ENCODE results near the gene TCP11.

- TF ChIP-seq, protein P1, sequence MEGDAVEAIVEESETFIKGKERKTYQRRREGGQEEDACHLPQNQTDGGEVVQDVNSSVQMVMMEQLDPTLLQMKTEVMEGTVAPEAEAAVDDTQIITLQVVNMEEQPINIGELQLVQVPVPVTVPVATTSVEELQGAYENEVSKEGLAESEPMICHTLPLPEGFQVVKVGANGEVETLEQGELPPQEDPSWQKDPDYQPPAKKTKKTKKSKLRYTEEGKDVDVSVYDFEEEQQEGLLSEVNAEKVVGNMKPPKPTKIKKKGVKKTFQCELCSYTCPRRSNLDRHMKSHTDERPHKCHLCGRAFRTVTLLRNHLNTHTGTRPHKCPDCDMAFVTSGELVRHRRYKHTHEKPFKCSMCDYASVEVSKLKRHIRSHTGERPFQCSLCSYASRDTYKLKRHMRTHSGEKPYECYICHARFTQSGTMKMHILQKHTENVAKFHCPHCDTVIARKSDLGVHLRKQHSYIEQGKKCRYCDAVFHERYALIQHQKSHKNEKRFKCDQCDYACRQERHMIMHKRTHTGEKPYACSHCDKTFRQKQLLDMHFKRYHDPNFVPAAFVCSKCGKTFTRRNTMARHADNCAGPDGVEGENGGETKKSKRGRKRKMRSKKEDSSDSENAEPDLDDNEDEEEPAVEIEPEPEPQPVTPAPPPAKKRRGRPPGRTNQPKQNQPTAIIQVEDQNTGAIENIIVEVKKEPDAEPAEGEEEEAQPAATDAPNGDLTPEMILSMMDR (IDR thresholded peaks at IDR 0.05) = no peak
- no peak for TF ChIP-seq POLR2AphosphoS5 (IDR thresholded peaks at IDR 0.05; ENCODE audit: low read depth, low read length)
- TF ChIP-seq, protein P2, sequence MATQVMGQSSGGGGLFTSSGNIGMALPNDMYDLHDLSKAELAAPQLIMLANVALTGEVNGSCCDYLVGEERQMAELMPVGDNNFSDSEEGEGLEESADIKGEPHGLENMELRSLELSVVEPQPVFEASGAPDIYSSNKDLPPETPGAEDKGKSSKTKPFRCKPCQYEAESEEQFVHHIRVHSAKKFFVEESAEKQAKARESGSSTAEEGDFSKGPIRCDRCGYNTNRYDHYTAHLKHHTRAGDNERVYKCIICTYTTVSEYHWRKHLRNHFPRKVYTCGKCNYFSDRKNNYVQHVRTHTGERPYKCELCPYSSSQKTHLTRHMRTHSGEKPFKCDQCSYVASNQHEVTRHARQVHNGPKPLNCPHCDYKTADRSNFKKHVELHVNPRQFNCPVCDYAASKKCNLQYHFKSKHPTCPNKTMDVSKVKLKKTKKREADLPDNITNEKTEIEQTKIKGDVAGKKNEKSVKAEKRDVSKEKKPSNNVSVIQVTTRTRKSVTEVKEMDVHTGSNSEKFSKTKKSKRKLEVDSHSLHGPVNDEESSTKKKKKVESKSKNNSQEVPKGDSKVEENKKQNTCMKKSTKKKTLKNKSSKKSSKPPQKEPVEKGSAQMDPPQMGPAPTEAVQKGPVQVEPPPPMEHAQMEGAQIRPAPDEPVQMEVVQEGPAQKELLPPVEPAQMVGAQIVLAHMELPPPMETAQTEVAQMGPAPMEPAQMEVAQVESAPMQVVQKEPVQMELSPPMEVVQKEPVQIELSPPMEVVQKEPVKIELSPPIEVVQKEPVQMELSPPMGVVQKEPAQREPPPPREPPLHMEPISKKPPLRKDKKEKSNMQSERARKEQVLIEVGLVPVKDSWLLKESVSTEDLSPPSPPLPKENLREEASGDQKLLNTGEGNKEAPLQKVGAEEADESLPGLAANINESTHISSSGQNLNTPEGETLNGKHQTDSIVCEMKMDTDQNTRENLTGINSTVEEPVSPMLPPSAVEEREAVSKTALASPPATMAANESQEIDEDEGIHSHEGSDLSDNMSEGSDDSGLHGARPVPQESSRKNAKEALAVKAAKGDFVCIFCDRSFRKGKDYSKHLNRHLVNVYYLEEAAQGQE (IDR thresholded peaks at IDR 0.05; ENCODE audit: insufficient read depth in 1 of 2, low read depth in 2 of 2, low read length in 1 of 2) = no peak
These were observed 67.9 kb downstream of the TCP11 start for GRCh38 chr6:35073211-35073610.
